Stimulated activated CD8-positive, alpha-beta memory T cell treated with anti-CD3 and anti-CD28 coated beads, Interleukin-7, amount 100 ng/mL, for 48 hours (primary cell): ENCODE measurements around the gene CSTPP1.
"Not testable (repeated sequence)": the region's sequence is repeated elsewhere in the genome, so short reads cannot be mapped to it uniquely, and the experiment has no call there.

Source experiments
- DNase-seq, 2 donors: peaks; one replicate each; pipeline ENCODE4 v3.0.0-alpha.2; 2020; ENCODE audit warnings: low read depth in 1 of 2; ENCODE audit errors: extremely low read depth in 1 of 2

CSTPP1 gene

DNA sequence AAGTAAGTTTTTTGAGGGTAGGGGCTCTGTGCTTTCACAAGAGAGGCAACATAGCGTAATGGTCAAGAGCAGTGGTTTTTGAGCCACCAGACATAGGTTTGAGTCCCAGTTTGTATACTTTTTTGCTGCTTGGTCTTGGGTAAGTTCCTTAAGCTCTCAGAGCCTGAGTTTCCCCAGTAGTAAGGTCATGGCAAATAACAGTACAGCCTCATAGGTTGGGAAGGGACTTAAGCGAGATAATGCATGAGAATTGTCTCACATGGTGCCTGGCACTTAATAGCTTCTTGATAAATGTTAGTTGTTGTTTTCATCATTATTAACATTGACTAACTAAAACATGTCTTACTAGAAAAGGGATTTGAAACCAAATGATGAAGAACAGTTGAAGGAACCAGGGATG, 157.0 kb downstream of the CSTPP1 start:
- DNase-seq: no peak

GRCh38 chr11:47096871-47097270, 160.3 kb downstream of the CSTPP1 start:
- not testable (repeated sequence) for DNase-seq

GRCh38 chr11:47098223-47098622, 161.7 kb downstream of the CSTPP1 start:
- DNase-seq: not testable (repeated sequence)

- no peak for DNase-seq
Measured at GRCh38 chr11:47099214-47099917, 162.8 kb downstream of the CSTPP1 start.

- DNase-seq: no peak
Measured at GRCh38 chr11:47099918-47100315, 163.4 kb downstream of the CSTPP1 start.

DNA sequence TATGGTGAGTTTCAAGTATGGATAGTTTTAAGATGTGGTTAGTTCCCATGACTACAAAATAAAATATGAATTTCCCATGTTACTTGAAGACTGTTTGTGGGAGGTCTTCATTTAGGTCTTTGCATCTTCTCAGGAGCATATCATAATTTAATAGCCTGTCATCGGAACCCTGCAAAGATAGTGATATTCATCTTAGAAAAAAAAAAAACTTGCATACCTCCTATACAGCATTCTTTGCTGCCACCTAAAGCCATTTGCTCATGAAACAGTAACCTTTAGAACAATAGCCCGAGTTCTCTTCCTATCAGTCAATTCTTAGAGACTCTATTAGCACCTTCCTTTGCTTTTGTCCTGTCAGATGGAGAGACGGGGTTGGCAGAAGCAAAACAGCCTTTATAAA, 164.8 kb downstream of the CSTPP1 start:
- no peak for DNase-seq

GRCh38 chr11:47104261-47104950, 167.8 kb downstream of the CSTPP1 start:
- no peak for DNase-seq

DNA sequence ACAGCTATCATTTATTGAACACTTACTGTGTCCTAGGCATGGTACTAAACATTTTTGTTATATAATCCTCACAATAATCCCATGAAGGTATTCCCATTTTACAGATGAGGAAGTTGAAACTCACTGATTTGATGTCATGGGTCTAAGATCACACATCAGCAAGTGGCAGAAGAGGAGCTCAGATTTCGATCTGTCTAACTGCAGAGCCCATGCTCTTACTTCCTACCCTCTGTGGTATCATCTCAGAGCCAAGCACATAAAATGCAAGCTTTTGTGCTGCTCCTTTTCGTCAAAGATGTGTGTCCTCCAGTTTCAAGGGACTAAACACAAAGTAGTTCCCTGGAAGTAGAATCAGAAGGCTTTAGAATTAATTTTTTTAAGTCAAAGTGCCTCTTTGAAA, 169.0 kb downstream of the CSTPP1 start:
- no peak for DNase-seq

DNA sequence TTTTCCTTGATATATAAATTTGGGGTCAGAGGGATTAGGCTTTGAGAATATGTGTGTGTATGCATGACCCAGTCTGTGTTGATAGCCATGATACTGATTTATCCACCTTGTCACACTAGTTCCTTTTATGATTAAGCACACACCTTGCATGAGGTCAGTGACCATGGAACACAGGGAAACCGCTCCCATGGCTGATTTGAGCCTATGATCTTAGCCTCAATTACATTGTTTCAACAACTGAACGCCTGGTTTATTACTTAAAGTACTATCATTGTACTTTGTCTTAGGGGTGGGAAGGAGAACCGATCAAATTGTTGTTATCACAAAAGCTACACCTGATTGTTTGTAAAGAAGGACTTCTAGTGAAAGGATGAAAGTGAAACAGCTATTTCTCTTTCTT, 169.4 kb downstream of the CSTPP1 start:
- no peak for DNase-seq

- DNase-seq: no peak
Measured at GRCh38 chr11:47106798-47107411, 170.3 kb downstream of the CSTPP1 start.

- DNase-seq: no peak
Measured at GRCh38 chr11:47107744-47108143, 171.2 kb downstream of the CSTPP1 start.

DNA sequence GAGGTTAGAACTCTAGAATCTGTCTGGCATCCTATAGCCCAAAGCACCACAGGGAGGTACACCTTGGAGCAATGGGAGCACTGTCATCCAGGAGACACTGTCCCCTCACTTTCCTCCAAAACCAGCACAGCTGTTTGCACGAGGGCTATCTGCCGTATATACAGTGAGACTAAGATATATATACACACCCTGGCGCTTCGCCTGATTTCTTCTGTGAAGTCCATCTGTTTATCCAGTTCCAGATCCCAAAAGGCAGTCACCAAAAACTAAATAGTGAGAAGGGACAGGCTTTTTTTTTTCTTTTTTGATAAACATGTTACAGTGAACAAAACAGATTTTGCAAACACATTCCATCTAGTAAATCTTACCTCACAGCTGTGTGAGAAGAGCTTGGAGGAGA, 171.7 kb downstream of the CSTPP1 start:
- no peak for DNase-seq

GRCh38 chr11:47109051-47109726, 172.6 kb downstream of the CSTPP1 start:
- DNase-seq: no peak

GRCh38 chr11:47109727-47110246, 173.2 kb downstream of the CSTPP1 start:
- no peak for DNase-seq

- no peak for DNase-seq
Measured at GRCh38 chr11:47111318-47111804, 174.8 kb downstream of the CSTPP1 start.

- DNase-seq: not testable (repeated sequence)
Measured at GRCh38 chr11:47112941-47113340, 176.4 kb downstream of the CSTPP1 start.

GRCh38 chr11:47118958-47119688, 182.6 kb downstream of the CSTPP1 start:
- peak in 1 of 2 donors; percentile 11 for DNase-seq

DNA sequence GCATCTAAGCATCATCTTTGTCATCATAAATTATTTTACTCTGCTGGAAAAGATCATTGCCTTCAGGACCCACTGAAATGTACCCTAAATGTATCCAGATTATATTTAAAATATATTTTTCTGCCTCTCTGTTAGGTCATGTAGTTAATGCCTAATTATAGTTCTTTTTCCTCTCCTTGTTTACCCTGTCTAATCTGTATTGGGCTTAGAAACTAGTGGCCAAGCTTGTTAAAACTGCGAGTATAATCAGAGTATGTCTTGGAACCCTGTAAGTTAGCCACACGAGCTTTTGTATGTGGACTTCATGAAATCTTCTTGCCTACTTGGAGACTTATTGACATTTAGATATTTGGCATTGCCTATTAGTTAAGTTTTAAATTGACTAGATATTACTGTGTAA, 184.5 kb downstream of the CSTPP1 start:
- DNase-seq: no peak

- no peak for DNase-seq
Measured at GRCh38 chr11:47121731-47122130, 185.2 kb downstream of the CSTPP1 start.

DNA sequence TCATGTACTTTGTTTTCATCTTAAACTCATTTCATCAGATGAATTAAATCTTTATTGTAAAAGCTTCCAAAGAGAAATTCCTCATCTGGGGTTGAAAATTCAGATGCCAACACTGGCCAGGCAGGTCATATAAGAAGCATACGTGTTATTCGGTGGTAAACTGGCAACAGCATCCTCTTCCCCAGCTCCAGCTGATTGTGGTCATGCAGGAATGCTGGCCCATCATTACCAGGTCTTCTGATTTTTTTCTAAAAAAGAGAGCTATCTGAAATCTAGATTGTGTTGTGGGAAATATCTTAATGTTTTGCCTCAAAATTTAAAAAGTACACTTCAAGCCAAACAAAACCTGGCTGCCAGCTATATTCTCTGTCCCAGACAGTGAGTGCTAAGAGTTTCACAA, 186.5 kb downstream of the CSTPP1 start:
- DNase-seq: no peak
